Measurements from ENCODE around the gene SAMM50. TPM values are rescaled to one million over a fixed set of nuclear protein-coding genes. Genes with fewer than 3 reads are reported as not detected.

Gene SAMM50
- polyA plus RNA-seq, 3 donors = 17.0 to 70.0 (median 62.5) TPM

DNA sequence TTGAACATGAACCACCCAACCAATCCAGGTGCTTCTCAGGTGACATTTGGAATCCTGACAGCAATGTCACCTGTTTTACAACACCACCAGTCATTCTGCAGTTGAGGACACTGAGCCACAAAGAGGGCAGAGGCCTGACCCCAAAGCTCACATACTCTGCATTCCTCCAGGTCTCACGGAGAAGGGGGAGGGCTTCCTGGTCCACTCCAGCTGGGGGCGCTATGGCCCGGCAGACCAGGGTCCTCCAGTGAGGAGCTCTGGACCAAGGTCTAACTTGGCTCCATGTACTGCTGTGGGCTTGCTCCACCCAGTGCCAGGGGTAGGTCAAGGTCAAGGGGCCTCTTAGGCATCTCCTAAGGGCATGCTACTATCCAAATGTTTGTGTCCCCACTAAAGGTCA, 33.1 kb upstream of the SAMM50 start:
- Histone ChIP-seq H3K79me2 (ENCODE audit: insufficient read depth, low read length) (no peaks in the 10 kb centered on the region), H2AFZ (ENCODE audit: insufficient read depth, low read depth, low read length, poor library complexity, severe bottlenecking) (no peak overlapping the region), H3K27me3 (ENCODE audit: control insufficient read depth in 2 of 2, insufficient read depth in 2 of 2, low read length in 2 of 2) (peaks cover 13 to 38% of the 10 kb centered on the region in 2 donors), H3K9me3 (replicated peaks in 1 of 2; ENCODE audit: control insufficient read depth in 1 of 2, insufficient read depth in 1 of 2, low read length in 2 of 2) (peaks cover 5 to 7% of the 10 kb centered on the region in 2 donors), H3K4me2 (replicated peaks; ENCODE audit: extremely low read depth, low read length, poor library complexity, severe bottlenecking) (no peak overlapping the region), H3K36me3 (replicated peaks in 1 of 2; ENCODE audit: control insufficient read depth in 1 of 2, insufficient read depth in 2 of 2, low read length in 2 of 2) (no peaks in the 10 kb centered on the region), H3K4me1 (ENCODE audit: control insufficient read depth in 1 of 2, insufficient read depth in 2 of 2, low read length in 2 of 2) (peaks cover 8 to 10% of the 10 kb centered on the region in 2 donors), H3K4me3 (replicated peaks in 1 of 3; ENCODE audit: low read depth in 2 of 3, low read length in 3 of 3) (no peak overlapping the region), H3K27ac (ENCODE audit: low read depth in 1 of 2, low read length in 2 of 2) (no peak overlapping the region), H4K20me1 (ENCODE audit: insufficient read depth, low read length) (no peaks in the 10 kb centered on the region), H3K9ac (ENCODE audit: insufficient read depth, low read length, poor library complexity, severe bottlenecking) (no peak overlapping the region)
- no peak for DNase-seq
- intact Hi-C loops (cut with micrococcal nuclease) = no loop called here
- TF ChIP-seq, protein P1, sequence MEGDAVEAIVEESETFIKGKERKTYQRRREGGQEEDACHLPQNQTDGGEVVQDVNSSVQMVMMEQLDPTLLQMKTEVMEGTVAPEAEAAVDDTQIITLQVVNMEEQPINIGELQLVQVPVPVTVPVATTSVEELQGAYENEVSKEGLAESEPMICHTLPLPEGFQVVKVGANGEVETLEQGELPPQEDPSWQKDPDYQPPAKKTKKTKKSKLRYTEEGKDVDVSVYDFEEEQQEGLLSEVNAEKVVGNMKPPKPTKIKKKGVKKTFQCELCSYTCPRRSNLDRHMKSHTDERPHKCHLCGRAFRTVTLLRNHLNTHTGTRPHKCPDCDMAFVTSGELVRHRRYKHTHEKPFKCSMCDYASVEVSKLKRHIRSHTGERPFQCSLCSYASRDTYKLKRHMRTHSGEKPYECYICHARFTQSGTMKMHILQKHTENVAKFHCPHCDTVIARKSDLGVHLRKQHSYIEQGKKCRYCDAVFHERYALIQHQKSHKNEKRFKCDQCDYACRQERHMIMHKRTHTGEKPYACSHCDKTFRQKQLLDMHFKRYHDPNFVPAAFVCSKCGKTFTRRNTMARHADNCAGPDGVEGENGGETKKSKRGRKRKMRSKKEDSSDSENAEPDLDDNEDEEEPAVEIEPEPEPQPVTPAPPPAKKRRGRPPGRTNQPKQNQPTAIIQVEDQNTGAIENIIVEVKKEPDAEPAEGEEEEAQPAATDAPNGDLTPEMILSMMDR (IDR thresholded peaks at IDR 0.05) = no peak
- WGBS (ENCODE audit: insufficient coverage) = no CpG with 5 or more reads among the region's 3 CpGs
- no peak overlapping the region for H3K4me3 Mint-ChIP-seq
- no peaks in the 10 kb centered on the region for H3K36me3 Mint-ChIP-seq
- no peak overlapping the region for H3K27ac Mint-ChIP-seq
- H3K4me1 Mint-ChIP-seq = peaks cover 7% of the 10 kb centered on the region
- H3K27me3 Mint-ChIP-seq (ENCODE audit: low read depth in 3 of 3) = peaks cover 39 to 61% (median 45%) of the 10 kb centered on the region in 3 donors
- peaks cover 0 to 15% (median 11%) of the 10 kb centered on the region in 7 donors for H3K9me3 Mint-ChIP-seq

GRCh38 chr22:43923191-43923590, 32.1 kb upstream of the SAMM50 start:
- Histone ChIP-seq H3K27me3 (ENCODE audit: control insufficient read depth in 2 of 2, insufficient read depth in 2 of 2, low read length in 2 of 2) (peaks cover 13 to 38% of the 10 kb centered on the region in 2 donors), H3K4me3 (replicated peaks in 1 of 3; ENCODE audit: low read depth in 2 of 3, low read length in 3 of 3) (no peak overlapping the region), H4K20me1 (ENCODE audit: insufficient read depth, low read length) (no peaks in the 10 kb centered on the region), H2AFZ (ENCODE audit: insufficient read depth, low read depth, low read length, poor library complexity, severe bottlenecking) (no peak overlapping the region), H3K27ac (ENCODE audit: low read depth in 1 of 2, low read length in 2 of 2) (no peak overlapping the region), H3K9me3 (replicated peaks in 1 of 2; ENCODE audit: control insufficient read depth in 1 of 2, insufficient read depth in 1 of 2, low read length in 2 of 2) (peaks cover 5 to 7% of the 10 kb centered on the region in 2 donors), H3K79me2 (ENCODE audit: insufficient read depth, low read length) (no peaks in the 10 kb centered on the region), H3K4me1 (ENCODE audit: control insufficient read depth in 1 of 2, insufficient read depth in 2 of 2, low read length in 2 of 2) (peaks cover 13 to 15% of the 10 kb centered on the region in 2 donors), H3K36me3 (replicated peaks in 1 of 2; ENCODE audit: control insufficient read depth in 1 of 2, insufficient read depth in 2 of 2, low read length in 2 of 2) (no peaks in the 10 kb centered on the region), H3K9ac (ENCODE audit: insufficient read depth, low read length, poor library complexity, severe bottlenecking) (no peak overlapping the region), H3K4me2 (replicated peaks; ENCODE audit: extremely low read depth, low read length, poor library complexity, severe bottlenecking) (peak overlapping the region; percentile 82)
- Mint-ChIP-seq H3K27ac (no peak overlapping the region), H3K36me3 (peaks cover 0 to 2% of the 10 kb centered on the region in 2 donors), H3K27me3 (ENCODE audit: low read depth in 3 of 3) (peaks cover 33 to 56% (median 41%) of the 10 kb centered on the region in 3 donors), H3K4me3 (peak overlapping the region; percentile 71 to 82), H3K9me3 (peaks cover 0 to 15% (median 13%) of the 10 kb centered on the region in 7 donors), H3K4me1 (peaks cover 10% of the 10 kb centered on the region)
- DNase-seq = no peak
- TF ChIP-seq, protein P1 (IDR thresholded peaks at IDR 0.05) = no peak
- WGBS (ENCODE audit: insufficient coverage) = 0% methylated on average over 1 of the region's 13 CpGs
- intact Hi-C loops (cut with micrococcal nuclease) = no loop called here
